Measurements from ENCODE around the gene ADRB1.

The ADRB1 gene

DNA sequence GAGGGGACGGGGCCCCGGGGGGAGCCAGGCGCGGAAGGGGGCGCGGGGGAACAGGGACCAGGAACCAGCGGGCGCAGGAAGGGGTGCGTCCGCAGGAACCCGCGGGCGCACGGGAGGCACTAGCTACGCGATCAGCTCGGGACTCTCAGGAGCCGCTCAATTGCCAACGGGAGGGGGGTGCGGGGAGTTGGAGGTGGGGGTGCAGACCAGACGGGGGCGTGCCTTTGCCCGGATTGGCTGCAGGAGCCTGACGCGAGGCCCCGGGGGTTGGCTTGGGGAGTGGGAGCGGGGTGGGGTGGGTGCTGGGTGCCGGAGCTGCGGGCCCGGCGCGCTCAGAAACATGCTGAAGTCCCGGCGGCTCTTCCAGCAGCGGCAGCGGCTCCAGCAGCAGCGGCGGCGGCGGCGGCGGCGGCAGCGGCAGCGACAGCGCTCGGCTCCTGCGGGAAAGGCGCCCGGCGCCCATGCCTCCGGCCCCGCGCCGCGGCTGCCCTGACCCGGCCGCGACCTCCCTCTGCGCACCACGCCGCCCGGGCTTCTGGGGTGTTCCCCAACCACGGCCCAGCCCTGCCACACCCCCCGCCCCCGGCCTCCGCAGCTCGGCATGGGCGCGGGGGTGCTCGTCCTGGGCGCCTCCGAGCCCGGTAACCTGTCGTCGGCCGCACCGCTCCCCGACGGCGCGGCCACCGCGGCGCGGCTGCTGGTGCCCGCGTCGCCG is at the start of gene ADRB1:
Gene ADRB1, plus strand, starts transcription at position 335 of the 715 bp plus-strand sequence. Its CDS starts 267 bp downstream, at position 602.
- peak within 1 kb of the TSS; percentile 41 for H3K4me3 ChIP-seq (ENCODE audit: low read length)
- peak; percentile 75 for DNase-seq (ENCODE audit: low read depth)
- TF ChIP-seq, protein P1, sequence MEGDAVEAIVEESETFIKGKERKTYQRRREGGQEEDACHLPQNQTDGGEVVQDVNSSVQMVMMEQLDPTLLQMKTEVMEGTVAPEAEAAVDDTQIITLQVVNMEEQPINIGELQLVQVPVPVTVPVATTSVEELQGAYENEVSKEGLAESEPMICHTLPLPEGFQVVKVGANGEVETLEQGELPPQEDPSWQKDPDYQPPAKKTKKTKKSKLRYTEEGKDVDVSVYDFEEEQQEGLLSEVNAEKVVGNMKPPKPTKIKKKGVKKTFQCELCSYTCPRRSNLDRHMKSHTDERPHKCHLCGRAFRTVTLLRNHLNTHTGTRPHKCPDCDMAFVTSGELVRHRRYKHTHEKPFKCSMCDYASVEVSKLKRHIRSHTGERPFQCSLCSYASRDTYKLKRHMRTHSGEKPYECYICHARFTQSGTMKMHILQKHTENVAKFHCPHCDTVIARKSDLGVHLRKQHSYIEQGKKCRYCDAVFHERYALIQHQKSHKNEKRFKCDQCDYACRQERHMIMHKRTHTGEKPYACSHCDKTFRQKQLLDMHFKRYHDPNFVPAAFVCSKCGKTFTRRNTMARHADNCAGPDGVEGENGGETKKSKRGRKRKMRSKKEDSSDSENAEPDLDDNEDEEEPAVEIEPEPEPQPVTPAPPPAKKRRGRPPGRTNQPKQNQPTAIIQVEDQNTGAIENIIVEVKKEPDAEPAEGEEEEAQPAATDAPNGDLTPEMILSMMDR (IDR thresholded peaks at IDR 0.05; ENCODE audit: insufficient read depth, low read depth, low read length, missing control alignments): no peak

DNA sequence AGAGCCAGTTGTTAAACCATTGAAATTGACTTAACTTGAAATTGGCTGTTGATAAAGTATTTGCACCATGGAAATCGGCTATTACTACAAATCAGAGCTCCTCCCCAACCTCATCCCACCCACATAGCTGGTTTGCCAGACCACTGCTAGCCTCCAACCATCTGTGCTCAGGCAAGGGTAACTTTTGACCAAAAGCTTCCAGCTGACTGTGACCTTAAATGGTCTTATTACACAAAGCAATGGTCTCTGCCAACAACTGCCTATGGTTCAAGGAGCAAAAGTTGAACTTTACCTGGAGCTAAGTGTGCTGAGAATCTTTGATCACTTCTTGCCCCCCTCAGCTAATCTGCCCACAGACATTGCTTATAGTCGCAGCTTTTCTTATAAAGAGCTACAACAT is 48.5 kb upstream of the ADRB1 start:
- no peak overlapping the region for H3K4me3 ChIP-seq (ENCODE audit: low read length)
- DNase-seq (ENCODE audit: low read depth): no peak
- TF ChIP-seq, protein P1 (IDR thresholded peaks at IDR 0.05; ENCODE audit: insufficient read depth, low read depth, low read length, missing control alignments): no peak

DNA sequence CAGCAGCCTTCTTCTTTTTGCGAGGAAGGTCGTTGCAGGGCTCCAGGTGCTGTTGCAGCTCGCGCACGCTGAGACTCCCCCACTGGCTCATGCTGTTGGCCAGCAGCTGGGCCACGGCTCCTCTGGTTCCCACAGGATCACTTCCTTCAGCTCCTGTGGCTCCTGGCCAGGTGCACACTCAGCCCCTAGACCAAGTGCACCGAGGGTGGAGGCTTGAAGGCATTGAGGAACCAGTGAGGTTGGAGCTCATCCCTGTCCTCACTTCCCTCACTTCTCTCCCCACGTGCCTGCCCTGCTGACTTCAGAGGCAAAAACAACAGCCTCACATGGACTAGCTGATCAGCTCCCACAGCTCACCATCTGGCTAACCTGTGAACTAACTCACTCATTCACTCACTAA is 46.2 kb upstream of the ADRB1 start:
- no peak for DNase-seq (ENCODE audit: low read depth)
- H3K4me3 ChIP-seq (ENCODE audit: low read length): no peak overlapping the region
- TF ChIP-seq, protein P1 (IDR thresholded peaks at IDR 0.05; ENCODE audit: insufficient read depth, low read depth, low read length, missing control alignments): no peak

DNA sequence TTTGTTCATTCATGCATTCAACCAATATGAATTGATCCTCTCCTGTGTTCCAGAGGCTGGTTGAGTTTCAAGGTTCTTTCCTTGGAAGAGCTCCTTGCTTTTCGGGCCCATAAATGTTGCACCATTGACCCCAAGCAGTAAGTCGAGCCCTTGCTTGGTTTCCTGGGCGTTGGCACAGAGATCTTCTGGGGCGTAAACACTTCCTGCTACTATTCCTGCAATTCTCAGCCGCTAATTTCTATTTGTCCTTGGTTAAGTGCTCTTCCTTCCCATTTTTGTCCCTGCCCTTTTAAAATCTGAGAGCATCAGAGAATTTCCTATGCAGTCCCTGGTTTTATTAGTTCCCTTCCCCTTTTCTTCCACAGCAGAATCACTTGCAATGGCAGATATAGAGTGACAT is 44.1 kb upstream of the ADRB1 start:
- TF ChIP-seq, protein P1 (IDR thresholded peaks at IDR 0.05; ENCODE audit: insufficient read depth, low read depth, low read length, missing control alignments): no peak
- no peak for DNase-seq (ENCODE audit: low read depth)
- no peak overlapping the region for H3K4me3 ChIP-seq (ENCODE audit: low read length)

DNA sequence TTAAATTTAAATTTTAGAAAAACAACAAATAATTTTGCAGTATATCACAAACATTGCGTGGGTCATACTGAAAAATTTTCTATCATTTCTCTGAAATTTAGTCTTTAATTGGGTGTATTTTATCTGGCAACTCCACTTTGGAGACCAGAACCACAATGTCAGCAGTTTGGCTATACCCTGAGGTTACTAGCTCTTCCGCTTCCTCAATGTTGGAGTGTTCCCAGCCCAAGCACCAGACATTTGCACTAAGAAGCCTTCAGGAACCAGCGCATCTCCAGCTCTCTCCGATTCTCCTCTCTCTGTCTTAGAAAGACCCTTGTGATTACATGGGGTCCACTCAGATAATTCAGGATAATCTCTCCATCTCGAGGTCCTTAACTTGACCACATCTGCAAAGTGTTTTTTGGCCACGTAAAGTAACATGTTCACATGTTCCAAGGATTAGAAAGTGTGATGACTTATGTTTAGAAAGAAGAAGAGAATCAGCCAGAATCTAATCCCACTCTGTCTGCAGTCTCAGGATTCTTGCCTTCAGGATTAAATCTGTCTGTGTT is 43.1 kb upstream of the ADRB1 start:
- TF ChIP-seq, protein P1 (IDR thresholded peaks at IDR 0.05; ENCODE audit: insufficient read depth, low read depth, low read length, missing control alignments): no peak
- no peak overlapping the region for H3K4me3 ChIP-seq (ENCODE audit: low read length)
- no peak for DNase-seq (ENCODE audit: low read depth)

DNA sequence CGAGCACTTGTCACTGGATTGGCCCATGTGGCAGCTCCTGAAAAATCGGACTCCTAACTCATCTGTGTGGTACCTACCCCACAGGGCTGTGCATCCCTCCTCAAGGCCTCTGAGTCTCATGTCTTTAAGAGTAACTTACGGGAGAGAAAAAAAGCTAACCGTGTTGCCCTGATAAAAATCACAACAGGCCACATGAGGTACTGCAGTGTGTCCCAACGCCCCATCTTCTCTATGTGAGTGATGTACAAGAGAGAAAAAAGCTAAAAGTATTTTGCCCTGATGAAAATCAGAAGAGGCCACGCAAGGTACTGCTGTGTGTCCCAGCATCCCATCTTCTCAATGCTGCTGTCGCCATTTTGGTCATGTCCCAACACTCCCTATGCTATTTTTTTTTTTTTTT is 41.2 kb upstream of the ADRB1 start:
- no peak overlapping the region for H3K4me3 ChIP-seq (ENCODE audit: low read length)
- TF ChIP-seq, protein P1 (IDR thresholded peaks at IDR 0.05; ENCODE audit: insufficient read depth, low read depth, low read length, missing control alignments): peak; percentile 11
- no peak for DNase-seq (ENCODE audit: low read depth)
